ENCODE results near the gene LRTM1.

DNA sequence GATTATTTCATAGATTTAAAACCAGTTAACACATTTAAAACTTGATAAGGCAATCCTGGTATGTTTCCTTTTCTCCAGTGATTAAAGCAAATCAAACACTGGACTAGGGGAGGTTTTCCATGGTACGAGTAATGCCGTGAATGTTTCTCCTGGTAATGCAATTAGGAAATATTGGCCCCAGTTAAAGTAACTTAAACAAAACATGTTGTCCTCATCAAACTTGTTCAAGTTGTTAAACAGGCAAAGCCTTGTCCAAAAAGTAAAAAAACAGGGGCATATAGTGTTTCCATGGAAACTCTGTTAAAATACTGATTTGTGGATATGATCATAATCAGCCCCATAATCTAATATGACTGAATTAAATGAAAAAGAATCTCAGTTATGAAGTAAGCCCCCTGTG is 13.1 kb upstream of the LRTM1 start:
- TF ChIP-seq, protein P1, sequence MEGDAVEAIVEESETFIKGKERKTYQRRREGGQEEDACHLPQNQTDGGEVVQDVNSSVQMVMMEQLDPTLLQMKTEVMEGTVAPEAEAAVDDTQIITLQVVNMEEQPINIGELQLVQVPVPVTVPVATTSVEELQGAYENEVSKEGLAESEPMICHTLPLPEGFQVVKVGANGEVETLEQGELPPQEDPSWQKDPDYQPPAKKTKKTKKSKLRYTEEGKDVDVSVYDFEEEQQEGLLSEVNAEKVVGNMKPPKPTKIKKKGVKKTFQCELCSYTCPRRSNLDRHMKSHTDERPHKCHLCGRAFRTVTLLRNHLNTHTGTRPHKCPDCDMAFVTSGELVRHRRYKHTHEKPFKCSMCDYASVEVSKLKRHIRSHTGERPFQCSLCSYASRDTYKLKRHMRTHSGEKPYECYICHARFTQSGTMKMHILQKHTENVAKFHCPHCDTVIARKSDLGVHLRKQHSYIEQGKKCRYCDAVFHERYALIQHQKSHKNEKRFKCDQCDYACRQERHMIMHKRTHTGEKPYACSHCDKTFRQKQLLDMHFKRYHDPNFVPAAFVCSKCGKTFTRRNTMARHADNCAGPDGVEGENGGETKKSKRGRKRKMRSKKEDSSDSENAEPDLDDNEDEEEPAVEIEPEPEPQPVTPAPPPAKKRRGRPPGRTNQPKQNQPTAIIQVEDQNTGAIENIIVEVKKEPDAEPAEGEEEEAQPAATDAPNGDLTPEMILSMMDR (IDR thresholded peaks at IDR 0.05), result no peak
- no peak for TF ChIP-seq POLR2A (IDR thresholded peaks at IDR 0.05)

Measured in uterus (tissue), 2 donors.